PFSK-1 (cell line): ENCODE results near the gene RPS6KA5.

Source experiments
- POLR2AphosphoS5 ChIP-seq: IDR thresholded peaks from 2 replicates; pipeline ENCODE4 v1.6.1; 2012; ENCODE audit warnings: low read depth, mild to moderate bottlenecking, control low read depth, low read length, moderate library complexity
- SIN3A ChIP-seq: IDR thresholded peaks from 2 replicates; pipeline ENCODE4 v1.6.1; 2012; ENCODE audit warnings: mild to moderate bottlenecking, low read length, moderate library complexity, borderline replicate concordance; ENCODE audit not compliant: insufficient read depth
- TF ChIP-seq, protein P1 (sequence below), 2 experiments: IDR thresholded peaks; 2 replicates each; pipeline versions ENCODE4 v1.6.1 to v1.8.0; 2011 to 2012; ENCODE audit warnings: low read depth in 2 of 2, low read length in 2 of 2, control low read depth in 1 of 2, inconsistent platforms in 1 of 2, mild to moderate bottlenecking in 1 of 2, moderate library complexity in 1 of 2; ENCODE audit not compliant: insufficient read depth in 1 of 2

DNA sequence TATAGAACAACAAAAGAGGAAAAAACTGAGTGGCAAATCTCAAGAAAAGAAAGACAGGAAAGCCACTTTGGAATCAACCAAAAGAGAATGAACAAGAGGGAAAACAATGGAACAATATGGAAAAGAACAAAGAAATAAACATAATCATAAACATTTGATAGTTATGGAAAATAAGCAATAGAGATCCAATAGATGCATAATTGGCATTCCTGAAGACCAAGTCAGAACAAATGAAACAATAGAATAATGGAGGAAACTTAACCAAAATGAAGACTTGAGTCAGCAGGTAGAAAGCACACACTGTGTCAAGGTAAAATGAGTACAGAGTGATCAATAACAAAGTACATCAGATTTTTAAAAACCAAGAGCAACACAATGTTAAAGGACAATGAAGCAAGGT, 10.1 kb upstream of the RPS6KA5 start:
- TF ChIP-seq SIN3A (no peak), POLR2AphosphoS5 (no peak)
- TF ChIP-seq, protein P1, sequence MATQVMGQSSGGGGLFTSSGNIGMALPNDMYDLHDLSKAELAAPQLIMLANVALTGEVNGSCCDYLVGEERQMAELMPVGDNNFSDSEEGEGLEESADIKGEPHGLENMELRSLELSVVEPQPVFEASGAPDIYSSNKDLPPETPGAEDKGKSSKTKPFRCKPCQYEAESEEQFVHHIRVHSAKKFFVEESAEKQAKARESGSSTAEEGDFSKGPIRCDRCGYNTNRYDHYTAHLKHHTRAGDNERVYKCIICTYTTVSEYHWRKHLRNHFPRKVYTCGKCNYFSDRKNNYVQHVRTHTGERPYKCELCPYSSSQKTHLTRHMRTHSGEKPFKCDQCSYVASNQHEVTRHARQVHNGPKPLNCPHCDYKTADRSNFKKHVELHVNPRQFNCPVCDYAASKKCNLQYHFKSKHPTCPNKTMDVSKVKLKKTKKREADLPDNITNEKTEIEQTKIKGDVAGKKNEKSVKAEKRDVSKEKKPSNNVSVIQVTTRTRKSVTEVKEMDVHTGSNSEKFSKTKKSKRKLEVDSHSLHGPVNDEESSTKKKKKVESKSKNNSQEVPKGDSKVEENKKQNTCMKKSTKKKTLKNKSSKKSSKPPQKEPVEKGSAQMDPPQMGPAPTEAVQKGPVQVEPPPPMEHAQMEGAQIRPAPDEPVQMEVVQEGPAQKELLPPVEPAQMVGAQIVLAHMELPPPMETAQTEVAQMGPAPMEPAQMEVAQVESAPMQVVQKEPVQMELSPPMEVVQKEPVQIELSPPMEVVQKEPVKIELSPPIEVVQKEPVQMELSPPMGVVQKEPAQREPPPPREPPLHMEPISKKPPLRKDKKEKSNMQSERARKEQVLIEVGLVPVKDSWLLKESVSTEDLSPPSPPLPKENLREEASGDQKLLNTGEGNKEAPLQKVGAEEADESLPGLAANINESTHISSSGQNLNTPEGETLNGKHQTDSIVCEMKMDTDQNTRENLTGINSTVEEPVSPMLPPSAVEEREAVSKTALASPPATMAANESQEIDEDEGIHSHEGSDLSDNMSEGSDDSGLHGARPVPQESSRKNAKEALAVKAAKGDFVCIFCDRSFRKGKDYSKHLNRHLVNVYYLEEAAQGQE (IDR thresholded peaks at IDR 0.05; ENCODE audit: insufficient read depth in 1 of 2, low read depth in 2 of 2, low read length in 2 of 2): no peak
